NCI-H1105 (cell line): ENCODE measurements around the gene ANOS1.
"Not testable (repeated sequence)": the region's sequence is repeated elsewhere in the genome, so short reads cannot be mapped to it uniquely, and the experiment has no call there.

Experiments used
- DNase-seq: peaks from one replicate; lab custom pipeline; 2025; lab: John Stamatoyannopoulos, UW

The ANOS1 gene, protein sequence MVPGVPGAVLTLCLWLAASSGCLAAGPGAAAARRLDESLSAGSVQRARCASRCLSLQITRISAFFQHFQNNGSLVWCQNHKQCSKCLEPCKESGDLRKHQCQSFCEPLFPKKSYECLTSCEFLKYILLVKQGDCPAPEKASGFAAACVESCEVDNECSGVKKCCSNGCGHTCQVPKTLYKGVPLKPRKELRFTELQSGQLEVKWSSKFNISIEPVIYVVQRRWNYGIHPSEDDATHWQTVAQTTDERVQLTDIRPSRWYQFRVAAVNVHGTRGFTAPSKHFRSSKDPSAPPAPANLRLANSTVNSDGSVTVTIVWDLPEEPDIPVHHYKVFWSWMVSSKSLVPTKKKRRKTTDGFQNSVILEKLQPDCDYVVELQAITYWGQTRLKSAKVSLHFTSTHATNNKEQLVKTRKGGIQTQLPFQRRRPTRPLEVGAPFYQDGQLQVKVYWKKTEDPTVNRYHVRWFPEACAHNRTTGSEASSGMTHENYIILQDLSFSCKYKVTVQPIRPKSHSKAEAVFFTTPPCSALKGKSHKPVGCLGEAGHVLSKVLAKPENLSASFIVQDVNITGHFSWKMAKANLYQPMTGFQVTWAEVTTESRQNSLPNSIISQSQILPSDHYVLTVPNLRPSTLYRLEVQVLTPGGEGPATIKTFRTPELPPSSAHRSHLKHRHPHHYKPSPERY

GRCh38 chrX:8731559-8732395 lies at the start of gene ANOS1:
Gene ANOS1 (minus strand): TSS chrX:8732137. CDS start chrX:8732036, 101 bp downstream.
- DNase-seq = no peak

GRCh38 chrX:8773117-8773516 lies 41.2 kb upstream of the ANOS1 start:
- no peak for DNase-seq

- DNase-seq = no peak
Observed at GRCh38 chrX:8760021-8760420, 28.1 kb upstream of the ANOS1 start.

DNA sequence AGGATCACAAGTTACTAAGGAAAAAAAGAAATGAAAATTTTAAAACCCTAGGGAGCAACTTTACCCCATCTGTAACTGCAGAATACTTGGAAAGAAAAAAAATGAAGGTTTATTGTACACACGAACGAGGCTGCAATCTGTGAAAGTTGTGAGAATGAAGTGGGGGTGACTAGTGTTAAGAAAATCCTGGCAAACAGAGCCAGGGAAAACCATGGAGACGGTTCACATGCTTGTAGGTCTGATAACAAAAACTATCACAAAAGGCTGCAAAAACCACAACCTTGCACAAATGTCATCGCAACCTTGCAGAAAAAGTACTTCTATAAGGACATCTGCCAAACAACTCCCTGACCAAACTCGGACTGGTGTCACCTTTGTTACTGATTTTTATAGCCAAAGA lies 26.8 kb upstream of the ANOS1 start:
- not testable (repeated sequence) for DNase-seq

DNA sequence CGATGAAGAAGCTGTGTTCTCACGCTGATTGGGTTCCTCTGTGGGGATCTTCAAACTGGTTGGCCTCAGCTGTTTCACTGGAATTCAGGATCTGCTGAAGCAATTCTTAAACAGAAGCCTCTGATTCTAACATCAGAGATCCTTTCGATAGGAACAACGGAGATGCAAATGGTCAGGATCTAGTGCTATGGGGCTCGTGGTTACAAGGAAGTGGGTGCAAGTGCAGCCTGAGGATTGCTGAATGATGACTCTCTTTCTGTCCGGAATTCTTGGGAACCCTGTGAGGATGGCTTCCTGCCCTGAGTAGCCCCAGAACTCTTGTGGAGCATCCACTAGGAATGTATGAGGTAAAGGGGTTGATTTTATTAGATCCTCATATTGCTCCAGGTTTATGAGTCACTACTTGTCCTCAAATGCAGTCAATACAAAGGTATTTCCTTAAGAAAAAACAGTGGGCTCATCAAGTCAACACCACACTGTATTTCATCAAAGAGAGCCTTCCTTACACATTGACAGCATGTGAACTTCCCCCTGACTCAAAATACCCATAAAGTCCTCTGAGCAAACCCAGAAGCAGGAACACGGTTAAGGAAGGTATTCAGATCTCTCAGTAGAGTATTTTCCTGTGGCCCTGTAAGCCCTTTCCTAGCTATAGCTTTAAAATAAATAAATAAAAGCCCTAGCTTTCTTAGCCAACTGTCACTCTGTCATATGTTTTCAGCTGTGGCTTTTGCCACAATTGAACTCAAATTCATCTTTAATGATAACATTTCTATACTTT lies 25.9 kb upstream of the ANOS1 start:
- not testable (repeated sequence) for DNase-seq

DNA sequence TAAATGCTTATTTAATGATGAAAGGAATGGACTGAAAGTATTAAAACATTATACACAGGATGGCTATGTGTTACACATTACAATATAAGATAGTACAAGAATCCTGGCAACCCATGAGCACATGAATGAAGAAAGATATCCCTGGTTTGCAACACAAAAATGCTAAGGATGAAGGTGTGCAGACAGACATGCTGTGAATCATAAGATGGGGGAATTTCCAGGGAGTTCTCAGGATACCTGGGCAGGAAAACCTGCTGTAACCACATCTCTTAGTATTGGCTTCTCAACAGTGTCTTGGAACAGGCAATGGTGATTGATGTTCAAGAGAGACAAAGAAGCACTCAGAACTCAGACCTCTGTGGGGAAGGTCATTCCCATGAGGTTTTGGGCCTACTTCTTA lies 23.9 kb upstream of the ANOS1 start:
- no peak for DNase-seq

- DNase-seq = no peak
Observed at GRCh38 chrX:8755116-8755515, 23.2 kb upstream of the ANOS1 start.

- DNase-seq = no peak
Observed at GRCh38 chrX:8749697-8750096, 17.8 kb upstream of the ANOS1 start.

DNA sequence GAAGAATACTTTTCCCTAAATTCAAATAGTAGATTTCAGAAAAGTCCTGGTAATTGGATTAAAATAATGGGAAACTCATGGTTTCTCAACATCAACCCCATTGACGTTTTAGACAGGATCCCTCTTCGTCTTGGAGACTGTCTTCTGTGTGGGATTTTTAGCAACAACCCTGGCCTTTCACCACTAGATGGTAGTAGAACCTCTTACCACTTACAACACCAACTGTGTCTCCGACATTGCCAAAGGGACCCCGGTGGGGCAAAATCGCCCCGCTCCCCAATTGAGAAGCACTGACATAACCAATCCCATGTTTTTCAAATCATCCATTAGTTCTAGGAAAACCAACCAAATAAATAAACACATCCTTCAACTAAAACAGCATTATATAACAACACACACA lies 16.9 kb upstream of the ANOS1 start:
- no peak for DNase-seq

DNA sequence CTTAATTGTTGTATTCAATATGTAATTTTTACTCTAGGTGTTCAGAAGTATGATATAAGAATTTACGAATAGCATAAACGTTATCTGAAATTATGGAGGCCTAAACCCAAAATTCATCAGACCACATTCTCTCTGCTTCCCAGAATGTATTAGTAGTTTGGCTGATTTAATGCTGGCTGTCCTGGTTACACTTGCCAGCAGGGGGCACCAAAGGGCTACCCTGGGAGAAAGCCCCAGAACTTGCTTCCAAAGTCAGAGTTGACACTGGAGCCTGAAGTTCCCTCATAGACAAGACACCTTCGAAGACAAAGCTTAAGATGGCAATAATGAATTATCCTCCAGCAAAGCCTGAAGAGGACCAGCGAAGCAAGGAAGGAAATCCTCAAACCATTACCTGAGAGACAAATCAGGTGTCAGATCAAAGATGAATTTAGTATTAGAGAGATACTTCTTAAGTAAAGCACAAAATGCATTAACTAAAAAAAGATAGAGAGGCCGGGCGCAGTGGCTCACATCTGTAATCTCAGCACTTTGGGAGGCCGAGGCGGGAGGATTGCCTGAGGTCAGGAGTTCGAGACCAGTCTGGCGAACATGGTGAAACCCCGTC lies 11.3 kb upstream of the ANOS1 start:
- no peak for DNase-seq

DNA sequence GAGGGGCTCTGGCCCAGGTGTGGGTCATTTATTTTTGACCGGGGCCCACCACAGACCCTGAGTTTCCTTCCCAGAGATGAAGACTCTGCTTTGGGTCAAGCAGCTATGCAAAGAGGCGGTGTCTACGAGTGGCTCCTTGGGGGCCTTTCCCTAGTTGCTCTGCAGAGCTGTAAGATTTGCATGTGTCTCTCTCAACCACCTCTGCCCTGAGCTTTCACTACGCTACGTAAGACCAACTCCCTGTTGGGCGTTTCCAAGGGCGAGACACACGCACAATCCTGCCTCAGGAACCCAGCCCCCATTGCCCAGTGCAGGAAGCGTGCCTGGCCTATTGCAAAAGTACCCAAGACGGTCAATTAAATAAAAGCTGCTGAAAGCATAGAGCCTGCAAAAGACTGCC lies 10.0 kb upstream of the ANOS1 start:
- DNase-seq = no peak

- peak; percentile 42 for DNase-seq
Observed at GRCh38 chrX:8738588-8739189, 6.8 kb upstream of the ANOS1 start.

DNA sequence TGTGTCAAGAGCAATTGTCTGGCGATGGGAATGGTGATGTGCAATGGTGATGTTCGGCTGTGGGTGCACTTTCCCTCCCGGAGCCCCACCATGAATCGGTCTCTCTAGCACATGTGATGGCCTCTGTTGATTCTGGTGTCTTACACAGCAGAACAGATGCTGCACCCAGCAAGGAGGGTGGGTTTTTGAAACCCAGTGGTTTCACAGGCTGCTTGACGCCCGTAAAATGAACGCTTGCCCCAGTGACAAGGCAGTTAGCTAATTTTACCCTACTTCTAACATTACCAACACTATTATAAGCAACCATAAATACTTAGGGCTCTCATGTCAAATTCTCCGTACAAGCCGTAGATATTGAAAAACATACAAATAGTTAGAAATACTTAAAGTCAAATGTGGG lies 5.9 kb upstream of the ANOS1 start:
- no peak for DNase-seq

DNA sequence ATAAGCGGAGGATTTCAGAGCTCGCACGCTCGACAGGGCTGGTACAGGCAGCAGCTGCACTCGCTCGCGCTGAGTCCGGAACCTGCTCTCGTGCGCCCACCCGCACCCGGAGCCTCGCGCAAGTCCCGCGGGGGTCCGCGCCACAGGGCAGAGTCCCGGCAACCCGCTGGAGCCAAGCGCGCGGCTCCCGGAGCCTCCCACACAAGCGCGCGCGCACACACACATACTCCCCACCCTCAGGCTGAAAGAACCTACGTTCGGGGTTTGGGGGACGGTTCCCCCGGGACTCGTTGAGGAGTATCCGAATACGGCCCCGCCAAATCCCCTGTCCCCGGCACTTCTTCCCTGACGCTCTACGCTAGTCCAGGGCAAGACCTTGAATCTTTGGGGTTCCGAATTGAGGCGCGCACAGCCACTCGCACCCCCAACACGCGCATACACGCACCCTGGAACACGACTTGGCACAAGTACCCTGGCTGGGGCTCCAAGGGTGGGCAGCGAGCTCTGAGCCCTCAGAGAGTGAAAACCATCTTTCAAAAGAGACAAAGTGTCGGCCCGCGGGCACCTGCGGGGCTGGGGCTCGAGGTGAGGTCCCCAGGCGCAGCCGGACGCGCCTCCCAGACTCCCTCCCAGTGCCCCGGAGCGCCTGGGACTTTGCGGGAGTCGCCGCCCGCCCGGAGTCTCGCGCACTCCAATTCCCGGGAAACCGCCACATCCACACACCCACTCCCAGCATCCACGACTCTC lies 952 bp downstream of the ANOS1 start:
- no peak for DNase-seq

GRCh38 chrX:8729811-8730210 lies 2.1 kb downstream of the ANOS1 start:
- DNase-seq = no peak

GRCh38 chrX:8728932-8729535 lies 2.9 kb downstream of the ANOS1 start:
- DNase-seq = no peak

GRCh38 chrX:8726031-8726652 lies 5.8 kb downstream of the ANOS1 start:
- peak; percentile 86 for DNase-seq

GRCh38 chrX:8724300-8724699 lies 7.6 kb downstream of the ANOS1 start:
- DNase-seq = no peak

DNA sequence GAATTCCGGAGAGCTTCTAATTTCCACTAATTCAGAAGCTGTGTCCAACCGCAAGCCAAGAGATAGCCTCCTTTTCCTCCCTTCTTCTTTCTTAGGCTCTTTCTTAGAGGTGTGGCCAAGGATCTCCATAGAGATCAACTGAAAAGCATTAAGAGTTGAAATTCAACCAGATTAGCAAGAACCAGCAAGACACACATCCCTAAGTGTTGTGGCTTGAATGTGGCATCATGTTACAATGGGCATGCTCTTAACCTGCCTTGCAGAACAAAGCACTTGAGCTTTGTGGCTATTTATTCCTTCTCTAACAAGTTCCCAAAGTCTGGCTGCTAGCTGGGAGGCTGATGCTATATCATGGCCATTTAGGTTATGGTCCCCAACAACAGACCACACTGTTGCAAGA lies 10.4 kb downstream of the ANOS1 start:
- peak; percentile 31 for DNase-seq
